Neutrophil (primary cell): ENCODE results near the gene RNF166.

Source experiments
- H3K27ac ChIP-seq: fragments of 200-600 bp; sonication (generic); 2 replicates; pipeline ENCODE4 v1.5.1; 2016; ENCODE audit warnings: mild to moderate bottlenecking, moderate library complexity
- H3K27me3 ChIP-seq: fragments of 200-600 bp; sonication (generic); 2 replicates; pipeline ENCODE4 v1.6.0; 2016; ENCODE audit warnings: mild to moderate bottlenecking
- H3K36me3 ChIP-seq: fragments of 200-600 bp; sonication (generic); 2 replicates; pipeline ENCODE4 v1.5.1; 2017
- H3K4me1 ChIP-seq, 2 experiments: fragments of 200-600 bp in 1 of 2; sonication (generic) in 1 of 2; 1 replicate in 1 of 2; 2 replicates in 1 of 2; pipeline versions ENCODE4 v1.5.1 to v1.6.1; 2013 to 2016; ENCODE audit warnings: low read depth in 1 of 2, low read length in 1 of 2, mild to moderate bottlenecking in 1 of 2, moderate library complexity in 1 of 2; ENCODE audit not compliant: control insufficient read depth in 1 of 2, insufficient read depth in 1 of 2
- H3K4me3 ChIP-seq, 2 experiments: fragments of 200-600 bp in 1 of 2; sonication (generic) in 1 of 2; 1 replicate in 1 of 2; 2 replicates in 1 of 2; pipeline ENCODE4 v1.5.1; 2013 to 2016; ENCODE audit warnings: low read depth in 1 of 2, low read length in 1 of 2, mild to moderate bottlenecking in 1 of 2, moderate library complexity in 1 of 2
- H3K9me3 ChIP-seq: fragments of 200-600 bp; sonication (generic); 2 replicates; pipeline ENCODE4 v1.5.1; 2016
- TF ChIP-seq, protein P1 (sequence below): fragments of 200-600 bp; sonication (generic); IDR thresholded peaks from 2 replicates; pipeline ENCODE4 v1.5.1; 2016; ENCODE audit warnings: antibody characterized with exemption

Gene RNF166

DNA sequence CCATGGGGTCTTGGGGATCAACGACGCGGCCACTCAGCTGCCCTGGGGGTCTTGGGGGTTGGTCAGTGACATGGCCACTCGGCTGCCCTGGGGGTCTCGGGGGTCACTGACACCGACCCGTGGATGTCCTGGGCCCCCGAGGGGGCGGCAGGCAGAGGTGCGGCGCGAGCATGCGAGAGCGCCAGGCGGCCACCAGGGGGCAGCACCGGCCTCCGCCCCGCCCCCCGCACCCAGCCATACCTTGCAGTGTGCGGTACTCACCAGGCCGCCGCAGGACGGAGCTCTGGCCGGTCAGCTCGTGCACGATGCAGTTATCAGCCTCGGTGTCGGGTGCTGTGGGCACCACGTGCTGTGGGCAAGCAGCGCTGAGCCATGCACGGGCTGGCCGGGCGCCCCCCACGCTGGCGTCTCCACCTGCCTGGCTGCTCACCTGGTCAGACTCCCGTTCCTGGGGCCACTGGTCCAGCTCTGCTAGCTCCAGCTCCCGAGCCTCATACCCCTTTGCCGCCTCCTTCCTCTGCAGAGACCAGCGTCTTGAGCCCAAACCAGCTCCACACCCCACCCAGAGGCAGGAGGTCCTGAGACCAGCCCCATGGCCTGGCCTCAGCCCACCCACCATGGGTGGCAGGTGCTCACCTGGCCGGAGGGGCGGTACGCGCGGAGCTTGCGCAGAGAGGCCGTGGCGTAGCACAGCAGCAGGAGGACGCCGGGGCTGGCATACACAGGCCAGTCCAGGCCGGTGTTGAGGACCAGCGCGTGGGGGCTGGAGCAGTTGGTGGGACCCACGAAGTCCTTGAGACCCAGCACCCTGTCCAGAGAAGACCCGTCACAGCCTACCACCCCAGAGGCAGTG, 31.3 kb upstream of the RNF166 start:
- TF ChIP-seq, protein P1, sequence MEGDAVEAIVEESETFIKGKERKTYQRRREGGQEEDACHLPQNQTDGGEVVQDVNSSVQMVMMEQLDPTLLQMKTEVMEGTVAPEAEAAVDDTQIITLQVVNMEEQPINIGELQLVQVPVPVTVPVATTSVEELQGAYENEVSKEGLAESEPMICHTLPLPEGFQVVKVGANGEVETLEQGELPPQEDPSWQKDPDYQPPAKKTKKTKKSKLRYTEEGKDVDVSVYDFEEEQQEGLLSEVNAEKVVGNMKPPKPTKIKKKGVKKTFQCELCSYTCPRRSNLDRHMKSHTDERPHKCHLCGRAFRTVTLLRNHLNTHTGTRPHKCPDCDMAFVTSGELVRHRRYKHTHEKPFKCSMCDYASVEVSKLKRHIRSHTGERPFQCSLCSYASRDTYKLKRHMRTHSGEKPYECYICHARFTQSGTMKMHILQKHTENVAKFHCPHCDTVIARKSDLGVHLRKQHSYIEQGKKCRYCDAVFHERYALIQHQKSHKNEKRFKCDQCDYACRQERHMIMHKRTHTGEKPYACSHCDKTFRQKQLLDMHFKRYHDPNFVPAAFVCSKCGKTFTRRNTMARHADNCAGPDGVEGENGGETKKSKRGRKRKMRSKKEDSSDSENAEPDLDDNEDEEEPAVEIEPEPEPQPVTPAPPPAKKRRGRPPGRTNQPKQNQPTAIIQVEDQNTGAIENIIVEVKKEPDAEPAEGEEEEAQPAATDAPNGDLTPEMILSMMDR = peak; percentile 98
- Histone ChIP-seq H3K4me1 (peaks cover 2 to 8% of the 10 kb centered on the region in 2 experiments), H3K4me3 (no peak overlapping the region), H3K36me3 (peaks cover 33% of the 10 kb centered on the region), H3K27me3 (no peaks in the 10 kb centered on the region), H3K27ac (no peak overlapping the region), H3K9me3 (no peaks in the 10 kb centered on the region)

DNA sequence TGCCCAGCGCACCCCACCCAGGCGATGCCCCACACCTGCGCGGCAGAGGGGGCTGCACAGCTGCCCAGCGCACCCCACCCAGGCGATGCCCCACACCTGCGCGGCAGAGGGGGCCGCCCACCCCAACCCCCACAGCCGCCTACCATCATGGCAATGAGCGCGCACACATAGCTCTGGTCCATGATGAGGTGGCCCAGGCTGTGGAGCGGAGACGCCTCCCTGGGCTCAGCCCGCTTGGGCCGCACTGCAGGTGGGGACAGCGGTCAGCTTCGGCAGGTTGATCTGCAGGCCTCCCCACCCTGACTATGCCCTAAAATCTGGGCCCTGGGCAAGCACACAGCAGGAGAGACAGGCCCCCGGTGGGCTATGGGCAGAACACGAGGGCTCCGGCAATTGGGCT, 30.3 kb upstream of the RNF166 start:
- H3K27ac ChIP-seq = no peak overlapping the region
- TF ChIP-seq, protein P1 = no peak
- H3K4me1 ChIP-seq = peaks cover 2 to 8% of the 10 kb centered on the region in 2 experiments
- H3K27me3 ChIP-seq = no peaks in the 10 kb centered on the region
- H3K4me3 ChIP-seq = no peak overlapping the region
- H3K9me3 ChIP-seq = no peaks in the 10 kb centered on the region
- peaks cover 35% of the 10 kb centered on the region for H3K36me3 ChIP-seq

GRCh38 chr16:88736088-88736487, 29.9 kb upstream of the RNF166 start:
- H3K9me3 ChIP-seq = no peaks in the 10 kb centered on the region
- no peaks in the 10 kb centered on the region for H3K27me3 ChIP-seq
- TF ChIP-seq, protein P1 = no peak
- H3K4me3 ChIP-seq = no peak overlapping the region
- peaks cover 2 to 8% of the 10 kb centered on the region in 2 experiments for H3K4me1 ChIP-seq
- no peak overlapping the region for H3K27ac ChIP-seq
- peaks cover 35% of the 10 kb centered on the region for H3K36me3 ChIP-seq

- Histone ChIP-seq H3K27ac (no peak overlapping the region), H3K36me3 (peaks cover 34% of the 10 kb centered on the region), H3K27me3 (no peaks in the 10 kb centered on the region), H3K9me3 (no peaks in the 10 kb centered on the region), H3K4me3 (no peak overlapping the region), H3K4me1 (peaks cover 2 to 8% of the 10 kb centered on the region in 2 experiments)
- TF ChIP-seq, protein P1 = no peak
Observed at GRCh38 chr16:88735616-88736015, 29.4 kb upstream of the RNF166 start.

DNA sequence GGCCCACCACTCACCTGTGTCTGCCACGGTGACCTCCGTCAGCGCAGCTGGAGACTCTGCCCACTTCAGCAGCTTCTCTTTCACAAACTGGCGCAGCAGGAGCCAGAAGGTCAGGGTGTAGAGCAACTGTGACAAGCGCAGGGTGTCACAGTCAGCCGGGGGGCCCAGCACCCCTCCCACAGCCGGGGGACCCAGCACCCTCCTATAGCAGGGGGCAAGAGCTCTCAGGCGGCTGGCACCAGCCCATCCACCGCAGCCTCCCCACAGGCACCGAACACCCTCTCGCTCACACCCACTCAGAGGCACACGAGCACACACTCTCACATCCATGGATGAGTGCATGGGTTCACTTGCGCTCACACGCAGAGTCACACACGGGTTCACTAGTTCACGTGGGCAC, 28.9 kb upstream of the RNF166 start:
- H3K27me3 ChIP-seq = no peaks in the 10 kb centered on the region
- no peak overlapping the region for H3K4me3 ChIP-seq
- H3K36me3 ChIP-seq = peaks cover 32% of the 10 kb centered on the region
- no peaks in the 10 kb centered on the region for H3K9me3 ChIP-seq
- no peak overlapping the region for H3K27ac ChIP-seq
- peaks cover 2 to 8% of the 10 kb centered on the region in 2 experiments for H3K4me1 ChIP-seq
- TF ChIP-seq, protein P1 = no peak
